H1 (cell line): ENCODE results near the gene TMEM260. TPM values are rescaled to one million over a fixed set of nuclear protein-coding genes. Genes with fewer than 3 reads are reported as not detected.
A peak's percentile ranks its signal among the peaks of the same experiment; 100 is the strongest.

ENCODE experiments used
- CTCF ChIA-PET: fragments of 300-600 bp; sonication (Branson Sonifier 250); formaldehyde crosslinking; loops from one replicate; lab custom pipeline; 2021; ENCODE audit not compliant: partially characterized antibody; lab: Charles Lee
- POLR2A ChIA-PET: fragments of 300-600 bp; sonication (Branson Sonifier 250); formaldehyde crosslinking; loops from one replicate; lab custom pipeline; 2021; ENCODE audit warnings: inconsistent platforms; ENCODE audit not compliant: partially characterized antibody; lab: Charles Lee
- DNase-seq, 2 experiments: peaks; one replicate each; pipeline versions ENCODE4 v3.0.0 to v3.0.0-alpha.2; 2010 to 2022; ENCODE audit warnings: low spot score in 2 of 2, low read depth in 1 of 2, mixed read lengths in 1 of 2
- FAIRE-seq: peaks from 2 replicates; lab custom pipeline; 2011; peaks lifted over from hg19 to GRCh38; lab: Jason Lieb, UNC
- H2AFZ ChIP-seq: 2 replicates; pipeline ENCODE4 v1.8.1; 2012; ENCODE audit warnings: low read length, inconsistent platforms
- H2AK5ac ChIP-seq: 2 replicates; pipeline ENCODE4 v1.6.1; 2013; ENCODE audit warnings: low read depth, low read length
- H2BK120ac ChIP-seq: replicated peaks from 2 replicates; pipeline ENCODE3; 2013; ENCODE audit warnings: low read depth, low read length, inconsistent platforms
- H2BK12ac ChIP-seq: 2 replicates; pipeline ENCODE4 v1.6.1; 2013; ENCODE audit warnings: low read depth, low read length
- H2BK15ac ChIP-seq: 2 replicates; pipeline ENCODE4 v1.6.1; 2013; ENCODE audit warnings: low read length
- H2BK20ac ChIP-seq: 2 replicates; pipeline ENCODE4 v1.6.1; 2013; ENCODE audit warnings: low read length
- H2BK5ac ChIP-seq: 2 replicates; pipeline ENCODE4 v1.6.1; 2013; ENCODE audit warnings: low read depth, low read length
- H3K14ac ChIP-seq: 2 replicates; pipeline ENCODE4 v1.6.1; 2013; ENCODE audit warnings: inconsistent platforms; ENCODE audit not compliant: insufficient read length
- H3K18ac ChIP-seq: 2 replicates; pipeline ENCODE4 v1.6.1; 2013; ENCODE audit warnings: low read length; ENCODE audit errors: extremely low read depth
- H3K23ac ChIP-seq: 2 replicates; pipeline ENCODE4 v1.6.1; 2013; ENCODE audit warnings: inconsistent platforms; ENCODE audit not compliant: insufficient read length
- H3K23me2 ChIP-seq: 2 replicates; pipeline ENCODE4 v1.6.1; 2013; ENCODE audit warnings: low read depth, low read length
- H3K27ac ChIP-seq: 2 replicates; pipeline ENCODE4 v1.6.1; 2011; ENCODE audit warnings: low read depth, low read length, inconsistent platforms
- H3K27me3 ChIP-seq, 4 experiments: replicated peaks in 1 of 4; 1 replicate in 1 of 4; 2 replicates in 3 of 4; pipeline versions ENCODE4 v1.6.1 to v1.8.1; 2011 to 2013; ENCODE audit warnings: low read length in 3 of 4, mild to moderate bottlenecking in 3 of 4, inconsistent platforms in 2 of 4, mixed read lengths in 2 of 4, moderate library complexity in 1 of 4; ENCODE audit not compliant: control insufficient read depth in 3 of 4, insufficient read depth in 3 of 4; ENCODE audit errors: extremely low read depth in 1 of 4
- H3K36me3 ChIP-seq, 4 experiments: 2 replicates each; pipeline versions ENCODE4 v1.6.1 to v1.8.1; 2011 to 2013; ENCODE audit warnings: mild to moderate bottlenecking in 4 of 4, low read length in 3 of 4, moderate library complexity in 2 of 4, control low read depth in 1 of 4, inconsistent platforms in 1 of 4; ENCODE audit not compliant: insufficient read depth in 4 of 4, control insufficient read depth in 2 of 4
- H3K4ac ChIP-seq: replicated peaks from 2 replicates; pipeline ENCODE3; 2013; ENCODE audit warnings: low read length, low read depth, mixed read lengths, inconsistent platforms; ENCODE audit not compliant: insufficient read length
- H3K4me1 ChIP-seq, 4 experiments: replicated peaks in 1 of 4; 1 replicate in 1 of 4; 2 replicates in 3 of 4; pipeline versions ENCODE4 v1.6.1 to v1.8.1; 2011 to 2013; ENCODE audit warnings: low read length in 3 of 4, inconsistent platforms in 2 of 4, mixed read lengths in 1 of 4; ENCODE audit not compliant: insufficient read depth in 4 of 4, control insufficient read depth in 3 of 4
- H3K4me2 ChIP-seq, 2 experiments: 2 replicates each; pipeline versions ENCODE4 v1.6.1 to v1.8.1; 2011 to 2013; ENCODE audit warnings: low read depth in 2 of 2, low read length in 2 of 2, control low read depth in 1 of 2, inconsistent platforms in 1 of 2, mild to moderate bottlenecking in 1 of 2; ENCODE audit not compliant: insufficient read depth in 1 of 2
- H3K4me3 ChIP-seq, 4 experiments: fragments of 200-600, 300-600 bp in 1 of 4; sonication (generic), shearing (Covaris generic), sonication (Bioruptor Twin) in 1 of 4; 2 replicates each; pipeline versions ENCODE4 v1.5.1 to v1.8.1; 2011 to 2016; ENCODE audit warnings: low read length in 4 of 4, low read depth in 3 of 4, control low read depth in 2 of 4, inconsistent platforms in 2 of 4, mild to moderate bottlenecking in 2 of 4, mixed read lengths in 1 of 4, moderate library complexity in 1 of 4; ENCODE audit not compliant: insufficient read depth in 2 of 4; ENCODE audit errors: extremely low read depth in 1 of 4
- H3K56ac ChIP-seq: replicated peaks from 2 replicates; pipeline ENCODE3; 2013; ENCODE audit warnings: low read depth, mild to moderate bottlenecking, mixed read lengths, low read length, inconsistent platforms; ENCODE audit not compliant: insufficient read length
- H3K79me1 ChIP-seq: 2 replicates; pipeline ENCODE4 v1.6.1; 2013; ENCODE audit warnings: low read depth, low read length, control low read depth
- H3K79me2 ChIP-seq, 2 experiments: 2 replicates each; pipeline versions ENCODE4 v1.6.1 to v1.8.1; 2012 to 2013; ENCODE audit warnings: low read length in 2 of 2, mild to moderate bottlenecking in 2 of 2, inconsistent platforms in 1 of 2; ENCODE audit not compliant: insufficient read depth in 2 of 2, control insufficient read depth in 1 of 2
- H3K9ac ChIP-seq, 4 experiments: replicated peaks in 1 of 4; 1 replicate in 1 of 4; 2 replicates in 3 of 4; pipeline versions ENCODE4 v1.6.1 to v1.8.1; 2011 to 2013; ENCODE audit warnings: low read depth in 3 of 4, low read length in 3 of 4, control low read depth in 2 of 4, mild to moderate bottlenecking in 2 of 4, moderate library complexity in 2 of 4, inconsistent platforms in 1 of 4; ENCODE audit errors: extremely low read depth in 1 of 4
- H3K9me3 ChIP-seq, 2 experiments: 2 replicates each; pipeline versions ENCODE4 v1.6.1 to v1.8.1; 2012 to 2013; ENCODE audit warnings: mild to moderate bottlenecking in 2 of 2, moderate library complexity in 2 of 2, control low read depth in 1 of 2, inconsistent platforms in 1 of 2, low read depth in 1 of 2, low read length in 1 of 2, mixed read lengths in 1 of 2; ENCODE audit not compliant: insufficient read depth in 2 of 2
- H4K20me1 ChIP-seq, 2 experiments: replicated peaks in 1 of 2; 2 replicates each; pipeline versions ENCODE3 to v1.8.1; 2011 to 2013; ENCODE audit warnings: inconsistent platforms in 2 of 2, low read length in 2 of 2, mild to moderate bottlenecking in 1 of 2; ENCODE audit not compliant: insufficient read depth in 2 of 2, control insufficient read depth in 1 of 2
- H4K5ac ChIP-seq: 2 replicates; pipeline ENCODE4 v1.6.1; 2013; ENCODE audit warnings: low read length, low read depth, mixed read lengths, inconsistent platforms; ENCODE audit not compliant: insufficient read length
- H4K8ac ChIP-seq: 2 replicates; pipeline ENCODE4 v1.8.0; 2013; ENCODE audit warnings: mild to moderate bottlenecking, moderate library complexity, low read length, inconsistent platforms; ENCODE audit not compliant: insufficient read depth; ENCODE audit errors: extremely low read depth
- H4K91ac ChIP-seq: replicated peaks from 2 replicates; pipeline ENCODE3; 2013; ENCODE audit warnings: low read length, mixed read lengths, inconsistent platforms; ENCODE audit not compliant: insufficient read length
- HDAC6 ChIP-seq: IDR thresholded peaks from one replicate; pipeline ENCODE4 v1.7.1; 2012; ENCODE audit warnings: low read depth, mild to moderate bottlenecking, inconsistent platforms, low read length, moderate library complexity
- PHF8 ChIP-seq: fragments of 200-600 bp; sonication (generic); conservative IDR thresholded peaks from 2 replicates; pipeline ENCODE4 v1.7.1; 2012; ENCODE audit warnings: low read depth, mild to moderate bottlenecking, inconsistent platforms, low read length, moderate library complexity
- WGBS, 2 experiments: shearing (Covaris generic) in 1 of 2; methylation state at CpG; one replicate each; pipeline versions ENCODE4 v1.1.6 to v1.1.7; 2013 to 2015; ENCODE audit warnings: low lambda C conversion rate in 2 of 2, mixed read lengths in 2 of 2, inconsistent platforms in 1 of 2, low coverage in 1 of 2, missing lambda C conversion rate in 1 of 2; ENCODE audit not compliant: insufficient replicate concordance in 2 of 2, insufficient coverage in 1 of 2, insufficient read length in 1 of 2; ENCODE audit errors: extremely low coverage in 1 of 2, missing lambda C conversion rate in 1 of 2; 5-methylcytosine and 5-hydroxymethylcytosine counted together
- polyA plus RNA-seq, 7 experiments: library from polyadenylated mRNA; depleted of rRNA in 3 of 7; stranded (reverse) in 5 of 7; unstranded in 2 of 7; fragments of >200 nt in 5 of 7; fragments of 200-250 nt in 2 of 7; gene quantifications; 1 replicate in 5 of 7; 2 replicates in 1 of 7; 4 replicates in 1 of 7; pipeline versions ENCODE4 v1.2.1 to v1.2.3, GENCODE V29; 2011 to 2013; ENCODE audit warnings: missing spikeins in 2 of 7, mixed read lengths in 2 of 7
- total RNA-seq: library from RNA; stranded (reverse); fragmentation: NEBNext Ultra II Directional; extraction: Animal tissue kit (Norgen Biotek cat#: 25700); gene quantifications from 2 replicates; pipeline ENCODE4 v1.2.1, GENCODE V29; 2021

The TMEM260 gene
- total and polyA plus RNA-seq, 2 of the 8 experiments (the other 6 are each of a cell fraction or from before 2014, with no cell fraction given), result 14.4 to 15.2 TPM

- H3K23ac ChIP-seq, result no peak overlapping the region
- H3K27me3 ChIP-seq, result no peaks in the 10 kb centered on the region
- H3K14ac ChIP-seq, result no peak overlapping the region
- H2BK5ac ChIP-seq, result no peak overlapping the region
- H2BK120ac ChIP-seq, result no peak overlapping the region
- no peak overlapping the region for H3K4ac ChIP-seq
- DNase-seq (no peak), FAIRE-seq (no peak)
- no peak overlapping the region for H2BK15ac ChIP-seq
- H2AFZ ChIP-seq, result no peak overlapping the region
- no peak overlapping the region for H2BK12ac ChIP-seq
- peaks cover 0 to 2% of the 10 kb centered on the region in 2 experiments for H4K20me1 ChIP-seq
- peaks cover 0 to 7% (median 0%) of the 10 kb centered on the region in 4 experiments; a peak in 2 of 8 replicates for H3K36me3 ChIP-seq
- H3K23me2 ChIP-seq, result peaks cover 5% of the 10 kb centered on the region
- ChIA-PET CTCF (interaction anchor here (0.8 kb wide), 1 partner anchor 9 kb away, joined by 3 read pairs; no protein-coding TSS in a partner anchor), POLR2A (interaction anchor here (1.0 to 1.8 kb wide), 2 partner anchors 9 to 29 kb away, joined by 3 to 4 read pairs; no protein-coding TSS in a partner anchor)
- no peak overlapping the region for H4K91ac ChIP-seq
- peak overlapping the region; percentile 51 to 69 for H3K4me2 ChIP-seq
- no peak overlapping the region for H3K9ac ChIP-seq
- 69% methylated on average over 6 of the region's 6 CpGs; no CpG with 5 or more reads in 1 of the 2 experiments for WGBS, 2 experiments
- H3K79me1 ChIP-seq, result peaks cover 2% of the 10 kb centered on the region; the same call in 1 of the 2 replicates
- no peak overlapping the region for H4K8ac ChIP-seq
- H3K18ac ChIP-seq, result no peak overlapping the region
- peaks cover 0 to 48% of the 10 kb centered on the region in 2 experiments; a peak in 3 of 4 replicates for H3K79me2 ChIP-seq
- no peak overlapping the region for H3K56ac ChIP-seq
- no peak overlapping the region for H2BK20ac ChIP-seq
- H2AK5ac ChIP-seq, result no peak overlapping the region
- H3K4me3 ChIP-seq, result peak overlapping the region; percentile 90 to 98 (median 96); a peak in 5 of 8 replicates
- peaks cover 0 to 6% (median 3%) of the 10 kb centered on the region in 4 experiments; a peak in 3 of 7 replicates for H3K4me1 ChIP-seq
- no peak overlapping the region for H3K27ac ChIP-seq
- H3K9me3 ChIP-seq, result no peaks in the 10 kb centered on the region
- no peak overlapping the region for H4K5ac ChIP-seq
- TF ChIP-seq HDAC6 (no peak), PHF8 (no peak)
Observed at GRCh38 chr14:56581041-56581727, 1.6 kb downstream of the TMEM260 start.
